NT2/D1 (cell line): ENCODE results near the gene PKN3.

Source experiments
- SUZ12 ChIP-seq: IDR thresholded peaks from 2 replicates; pipeline ENCODE4 v1.6.1; 2011; ENCODE audit not compliant: insufficient read length, insufficient read depth; ENCODE audit errors: extremely low read depth
- YY1 ChIP-seq: IDR thresholded peaks from 2 replicates; pipeline ENCODE4 v1.6.1; 2011; ENCODE audit not compliant: insufficient read length, insufficient read depth

DNA sequence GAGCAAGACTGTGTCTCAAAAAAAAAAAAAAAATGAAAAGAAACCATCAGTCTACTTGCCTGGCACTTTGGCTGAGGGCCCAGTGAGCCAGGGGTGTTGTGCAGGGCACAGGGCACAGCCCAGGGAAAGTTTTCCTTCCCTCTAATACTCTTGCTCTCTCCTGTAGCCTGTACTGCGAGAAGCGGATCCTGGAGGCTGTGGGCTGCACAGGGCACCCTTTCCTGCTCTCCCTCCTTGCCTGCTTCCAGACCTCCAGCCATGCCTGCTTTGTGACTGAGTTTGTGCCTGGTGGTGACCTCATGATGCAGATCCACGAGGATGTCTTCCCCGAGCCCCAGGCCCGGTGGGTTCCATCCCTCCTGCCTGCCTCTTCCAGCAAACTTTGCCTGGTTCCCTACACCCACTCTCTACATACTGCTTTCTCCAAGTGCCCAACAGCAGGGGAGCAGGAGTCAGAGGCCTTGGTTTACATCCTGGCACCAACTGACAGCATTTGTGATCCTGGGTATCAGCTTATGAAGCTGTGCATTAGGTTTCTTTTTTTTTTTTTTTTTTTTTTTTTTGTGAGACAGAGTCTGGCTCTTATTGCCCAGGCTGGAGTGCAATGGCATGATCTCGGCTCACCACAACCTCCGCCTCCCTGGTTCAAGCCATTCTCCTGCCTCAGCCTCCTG, 14.4 kb downstream of the PKN3 start:
- TF ChIP-seq SUZ12 (no peak), YY1 (no peak)
